Neural cell (in vitro differentiated cells): ENCODE results near the gene SEC16B. TPM values are rescaled to one million over a fixed set of nuclear protein-coding genes. Genes with fewer than 3 reads are reported as not detected.

Experiments
- H2AFZ ChIP-seq: fragments of 200-600, 300-800 bp; sonication (generic), shearing (Covaris generic); 2 replicates; pipeline ENCODE4 v1.6.0; 2014; ENCODE audit warnings: low read depth, mild to moderate bottlenecking, antibody characterized with exemption, low read length, moderate library complexity
- H3F3A ChIP-seq: fragments of 200-600 bp; shearing (Covaris generic); 2 replicates; pipeline ENCODE4 v1.6.1; 2016; ENCODE audit warnings: mild to moderate bottlenecking, moderate library complexity, mixed read lengths, antibody characterized with exemption, low read length; ENCODE audit not compliant: insufficient read depth, poor library complexity, severe bottlenecking
- H3K27ac ChIP-seq: fragments of 200-600, 300-800 bp; sonication (generic), shearing (Covaris generic); 2 replicates; pipeline ENCODE4 v1.5.1; 2014; ENCODE audit warnings: mild to moderate bottlenecking, low read length, moderate library complexity
- H3K27me3 ChIP-seq: fragments of 300-800, 200-600 bp; sonication (generic), shearing (Covaris generic); 2 replicates; pipeline ENCODE4 v1.6.0; 2014; ENCODE audit warnings: mild to moderate bottlenecking, low read depth, low read length, moderate library complexity; ENCODE audit not compliant: insufficient read depth
- H3K36me3 ChIP-seq: fragments of 300-800, 200-600 bp; sonication (generic), shearing (Covaris generic); 2 replicates; pipeline ENCODE4 v1.5.1; 2014; ENCODE audit warnings: mild to moderate bottlenecking, antibody characterized with exemption, low read length, moderate library complexity; ENCODE audit not compliant: insufficient read depth
- H3K4me2 ChIP-seq: fragments of 300-800, 200-600 bp; sonication (generic), shearing (Covaris generic); 2 replicates; pipeline ENCODE4 v1.6.0; 2014; ENCODE audit warnings: mild to moderate bottlenecking, low read length
- H3K4me3 ChIP-seq: fragments of 300-800, 200-600 bp; sonication (generic), shearing (Covaris generic); 2 replicates; pipeline ENCODE4 v1.5.1; 2014; ENCODE audit warnings: mild to moderate bottlenecking, low read length, moderate library complexity
- H3K79me2 ChIP-seq: fragments of 200-600 bp; shearing (Covaris generic); replicated peaks from 2 replicates; pipeline ENCODE4 v1.6.0; 2014; ENCODE audit warnings: mild to moderate bottlenecking, low read length, moderate library complexity; ENCODE audit not compliant: insufficient read depth
- H3K9ac ChIP-seq: fragments of 300-800, 200-600 bp; sonication (generic), shearing (Covaris generic); 2 replicates; pipeline ENCODE4 v1.6.1; 2016; ENCODE audit warnings: mild to moderate bottlenecking, low read length, mixed read lengths
- H3K9me2 ChIP-seq: fragments of 200-600 bp; shearing (Covaris generic); 2 replicates; pipeline ENCODE4 v1.6.1; 2016; ENCODE audit warnings: mild to moderate bottlenecking, low read length, mixed read lengths; ENCODE audit not compliant: insufficient read depth
- H3K9me3 ChIP-seq: fragments of 200-600, 300-800 bp; sonication (generic), shearing (Covaris generic); 2 replicates; pipeline ENCODE4 v1.6.1; 2016; ENCODE audit warnings: mild to moderate bottlenecking, mixed run types, low read length, moderate library complexity, mixed read lengths
- H4K20me1 ChIP-seq: fragments of 200-600 bp; shearing (Covaris generic); 2 replicates; pipeline ENCODE4 v1.6.1; 2016; ENCODE audit warnings: mild to moderate bottlenecking, mixed run types; ENCODE audit not compliant: insufficient read depth
- CTCF ChIP-seq: fragments of 450-650 bp; IDR thresholded peaks from 2 replicates; pipeline ENCODE4 v1.5.1; 2014; ENCODE audit warnings: antibody characterized with exemption, mild to moderate bottlenecking, moderate library complexity; ENCODE audit not compliant: poor library complexity, severe bottlenecking
- EP300 ChIP-seq: fragments of 450-650 bp; conservative IDR thresholded peaks from 2 replicates; pipeline ENCODE4 v1.6.1; 2014; ENCODE audit warnings: antibody characterized with exemption, mild to moderate bottlenecking, moderate library complexity; ENCODE audit not compliant: poor library complexity, severe bottlenecking
- EZH2 ChIP-seq: fragments of 200-600, 300-800 bp; shearing (Covaris generic), sonication (generic); IDR thresholded peaks from 2 replicates; pipeline ENCODE4 v1.6.1; 2014; ENCODE audit warnings: antibody characterized with exemption, low read length, borderline replicate concordance, mild to moderate bottlenecking; ENCODE audit not compliant: insufficient read depth, poor library complexity, severe bottlenecking
- MXI1 ChIP-seq: fragments of 450-650 bp; conservative IDR thresholded peaks from 2 replicates; pipeline ENCODE4 v1.6.1; 2014; ENCODE audit warnings: antibody characterized with exemption, mild to moderate bottlenecking; ENCODE audit not compliant: poor library complexity, severe bottlenecking
- POLR2AphosphoS5 ChIP-seq: IDR thresholded peaks from 2 replicates; pipeline ENCODE4 v1.6.1; 2012
- RAD21 ChIP-seq: fragments of 450-650 bp; conservative IDR thresholded peaks from 2 replicates; pipeline ENCODE4 v1.6.1; 2014; ENCODE audit warnings: antibody characterized with exemption, mild to moderate bottlenecking, moderate library complexity
- SMC3 ChIP-seq: fragments of 450-650 bp; conservative IDR thresholded peaks from 2 replicates; pipeline ENCODE4 v1.6.1; 2014; ENCODE audit warnings: antibody characterized with exemption, mild to moderate bottlenecking, moderate library complexity; ENCODE audit not compliant: poor library complexity
- TAF1 ChIP-seq: IDR thresholded peaks from 2 replicates; pipeline ENCODE4 v1.6.1; 2012; ENCODE audit warnings: low read depth
- polyA plus RNA-seq: library from polyadenylated mRNA; depleted of rRNA; stranded (reverse); fragments of >200 nt; gene quantifications from 2 replicates; pipeline ENCODE4 v1.2.3, GENCODE V29; 2014
- TF ChIP-seq, protein P1 (sequence below): IDR thresholded peaks from 2 replicates; pipeline ENCODE4 v1.6.1; 2012; ENCODE audit warnings: borderline replicate concordance

SEC16B gene
- polyA plus RNA-seq, 1 donor from 2014 or later, result 0.78 TPM

- no peak overlapping the region for H3K4me3 ChIP-seq
- H4K20me1 ChIP-seq, result no peaks in the 10 kb centered on the region
- H3K9me2 ChIP-seq, result no peaks in the 10 kb centered on the region
- no peaks in the 10 kb centered on the region for H3K27me3 ChIP-seq
- H3K9me3 ChIP-seq, result no peaks in the 10 kb centered on the region
- H3K4me2 ChIP-seq, result no peak overlapping the region
- no peaks in the 10 kb centered on the region for H3K36me3 ChIP-seq
- H3K79me2 ChIP-seq, result no peaks in the 10 kb centered on the region
- no peak overlapping the region for H3K27ac ChIP-seq
- no peaks in the 10 kb centered on the region for H3F3A ChIP-seq
- no peak overlapping the region for H2AFZ ChIP-seq
- no peak overlapping the region for H3K9ac ChIP-seq
- TF ChIP-seq EP300, result no peak
- no peak for TF ChIP-seq EZH2
- no peak for TF ChIP-seq POLR2AphosphoS5
- no peak for TF ChIP-seq CTCF
- no peak for TF ChIP-seq TAF1
- TF ChIP-seq RAD21, result no peak
- TF ChIP-seq SMC3, result no peak
- TF ChIP-seq, protein P1, sequence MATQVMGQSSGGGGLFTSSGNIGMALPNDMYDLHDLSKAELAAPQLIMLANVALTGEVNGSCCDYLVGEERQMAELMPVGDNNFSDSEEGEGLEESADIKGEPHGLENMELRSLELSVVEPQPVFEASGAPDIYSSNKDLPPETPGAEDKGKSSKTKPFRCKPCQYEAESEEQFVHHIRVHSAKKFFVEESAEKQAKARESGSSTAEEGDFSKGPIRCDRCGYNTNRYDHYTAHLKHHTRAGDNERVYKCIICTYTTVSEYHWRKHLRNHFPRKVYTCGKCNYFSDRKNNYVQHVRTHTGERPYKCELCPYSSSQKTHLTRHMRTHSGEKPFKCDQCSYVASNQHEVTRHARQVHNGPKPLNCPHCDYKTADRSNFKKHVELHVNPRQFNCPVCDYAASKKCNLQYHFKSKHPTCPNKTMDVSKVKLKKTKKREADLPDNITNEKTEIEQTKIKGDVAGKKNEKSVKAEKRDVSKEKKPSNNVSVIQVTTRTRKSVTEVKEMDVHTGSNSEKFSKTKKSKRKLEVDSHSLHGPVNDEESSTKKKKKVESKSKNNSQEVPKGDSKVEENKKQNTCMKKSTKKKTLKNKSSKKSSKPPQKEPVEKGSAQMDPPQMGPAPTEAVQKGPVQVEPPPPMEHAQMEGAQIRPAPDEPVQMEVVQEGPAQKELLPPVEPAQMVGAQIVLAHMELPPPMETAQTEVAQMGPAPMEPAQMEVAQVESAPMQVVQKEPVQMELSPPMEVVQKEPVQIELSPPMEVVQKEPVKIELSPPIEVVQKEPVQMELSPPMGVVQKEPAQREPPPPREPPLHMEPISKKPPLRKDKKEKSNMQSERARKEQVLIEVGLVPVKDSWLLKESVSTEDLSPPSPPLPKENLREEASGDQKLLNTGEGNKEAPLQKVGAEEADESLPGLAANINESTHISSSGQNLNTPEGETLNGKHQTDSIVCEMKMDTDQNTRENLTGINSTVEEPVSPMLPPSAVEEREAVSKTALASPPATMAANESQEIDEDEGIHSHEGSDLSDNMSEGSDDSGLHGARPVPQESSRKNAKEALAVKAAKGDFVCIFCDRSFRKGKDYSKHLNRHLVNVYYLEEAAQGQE, result no peak
- TF ChIP-seq MXI1, result no peak
Observed at GRCh38 chr1:177902266-177902665, 67.6 kb downstream of the SEC16B start.

DNA sequence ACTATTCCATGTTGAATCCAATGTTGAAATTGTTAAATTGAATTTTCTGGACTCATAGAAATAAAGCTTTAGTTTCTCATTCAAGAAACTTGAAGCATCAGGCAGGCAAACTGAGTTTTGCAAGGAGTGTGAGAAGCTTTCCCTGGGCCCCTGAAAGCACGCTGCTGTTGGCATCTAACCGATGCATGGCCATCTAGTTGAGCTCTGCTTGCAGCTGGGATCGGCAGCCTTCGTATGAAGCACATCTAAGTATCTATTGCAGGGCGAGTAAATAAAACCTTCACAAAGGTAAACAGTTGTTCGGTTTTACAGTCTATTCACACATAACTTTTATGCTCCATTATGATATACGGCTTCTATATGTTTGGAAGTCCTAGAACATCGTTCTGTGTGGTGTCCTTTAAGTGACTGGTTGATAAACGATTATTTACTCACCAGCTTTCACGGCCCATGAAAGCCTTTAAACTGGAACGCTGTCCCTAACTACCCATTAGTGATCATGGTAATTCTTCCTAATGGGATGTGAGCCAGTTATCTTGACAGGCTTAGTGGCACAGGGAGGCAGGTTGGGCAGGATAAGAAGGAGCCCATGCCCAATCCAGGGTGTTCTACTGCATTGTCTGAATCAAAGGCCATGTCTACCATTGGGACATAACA lies 71.7 kb downstream of the SEC16B start:
- H3K27me3 ChIP-seq, result no peaks in the 10 kb centered on the region
- no peaks in the 10 kb centered on the region for H4K20me1 ChIP-seq
- no peak overlapping the region for H3K4me2 ChIP-seq
- no peaks in the 10 kb centered on the region for H3F3A ChIP-seq
- no peaks in the 10 kb centered on the region for H3K79me2 ChIP-seq
- no peaks in the 10 kb centered on the region for H3K9me3 ChIP-seq
- TF ChIP-seq, protein P1, result no peak
- no peak for TF ChIP-seq RAD21
- TF ChIP-seq TAF1, result no peak
- no peak for TF ChIP-seq POLR2AphosphoS5
- no peak for TF ChIP-seq MXI1
- TF ChIP-seq EZH2, result no peak
- no peak for TF ChIP-seq CTCF
- no peak for TF ChIP-seq EP300
- no peak for TF ChIP-seq SMC3
- H3K9me2 ChIP-seq, result no peaks in the 10 kb centered on the region
- no peak overlapping the region for H3K4me3 ChIP-seq
- no peak overlapping the region for H3K27ac ChIP-seq
- H2AFZ ChIP-seq, result no peak overlapping the region
- H3K36me3 ChIP-seq, result no peaks in the 10 kb centered on the region
- H3K9ac ChIP-seq, result no peak overlapping the region
